Spleen (tissue), 7 donors: ENCODE measurements around the gene SUPT3H.

Source experiments
- CTCF ChIP-seq, 11 experiments: fragments of 200-600 bp in 7 of 11; fragments of 450-650 bp in 4 of 11; sonication (generic) in 4 of 11; IDR thresholded peaks in 8 of 11; conservative IDR thresholded peaks in 3 of 11; 1 replicate in 7 of 11; 2 replicates in 4 of 11; pipeline versions ENCODE4 v1.4.0 to v1.8.0; 2016 to 2021; ENCODE audit warnings: antibody characterized with exemption in 11 of 11, inconsistent platforms in 4 of 11, mild to moderate bottlenecking in 1 of 11
- POLR2A ChIP-seq, 3 donors: fragments of 450-650 bp; IDR thresholded peaks; one replicate each; pipeline ENCODE4 v1.5.1; 2017; ENCODE audit warnings: antibody characterized with exemption in 3 of 3, mild to moderate bottlenecking in 1 of 3
- POLR2AphosphoS5 ChIP-seq, 3 donors: sonication (generic); formaldehyde crosslinking; IDR thresholded peaks; one replicate each; pipeline ENCODE4 v1.5.1; 2017; ENCODE audit warnings: antibody characterized with exemption in 3 of 3
- donor health status: DM: no; HTN: no; CAD: no; lungs with moderate emphysema.
- donor health status: DM: no; HTN: no; CAD: no.
- donor health status: DM: no; HTN: no; CAD: no.

DNA sequence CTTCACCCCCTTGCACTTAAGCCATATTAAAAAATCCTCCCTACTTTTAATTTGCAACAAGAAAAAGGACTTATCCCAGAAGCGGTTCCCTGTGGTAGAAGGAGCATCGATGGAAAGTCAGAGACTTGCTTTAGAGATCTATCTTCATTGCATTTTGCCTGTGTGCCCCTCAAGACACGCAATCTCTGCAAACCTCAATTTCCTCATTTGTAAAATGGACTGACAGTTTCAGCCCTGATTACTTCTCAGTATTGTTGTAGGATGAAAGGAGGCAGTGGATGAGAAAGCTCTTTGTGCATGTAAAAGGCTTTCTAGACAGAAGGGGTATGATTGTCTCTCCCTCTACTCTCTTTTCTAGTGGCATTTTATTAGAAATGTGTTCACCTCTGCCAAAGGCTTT lies 580.0 kb downstream of the SUPT3H start:
- TF ChIP-seq POLR2AphosphoS5 (IDR thresholded peaks at IDR 0.05), result no peak
- no peak for TF ChIP-seq CTCF (IDR thresholded peaks at IDR 0.05 in 8 of 11, conservative IDR thresholded peaks at IDR 0.05 in 3 of 11)
- no peak for TF ChIP-seq POLR2A (IDR thresholded peaks at IDR 0.05)
